Panc1 (cell line): ENCODE measurements around the gene RAD1. TPM values are rescaled to one million over a fixed set of nuclear protein-coding genes. Genes with fewer than 3 reads are reported as not detected.

ENCODE experiments used
- ATAC-seq: fragments of 200-7000 bp; cut with Tn5 transposase; 2 replicates; pipeline ENCODE4 v1.9.1; 2020; ENCODE audit warnings: mild to moderate bottlenecking, moderate library complexity
- BruUV-seq: library from RNA; stranded (reverse); fragments of 400-500 nt; replicated peaks from 2 replicates; lab custom pipeline; 2021; lab: Mats Ljungman, UMichigan
- CTCF ChIA-PET: fragments of 300-600 bp; sonication (Branson Sonifier 250); formaldehyde crosslinking; loops from one replicate; lab custom pipeline; 2022; ENCODE audit warnings: antibody characterized with exemption; lab: Charles Lee
- POLR2A ChIA-PET: fragments of 300-600 bp; sonication (Branson Sonifier 250); formaldehyde crosslinking; loops from one replicate; lab custom pipeline; 2022; ENCODE audit warnings: antibody characterized with exemption; lab: Charles Lee
- DNase-seq: peaks from one replicate; pipeline ENCODE4 v3.0.0-alpha.2; 2010; ENCODE audit warnings: low read depth, low spot score
- H3K27ac ChIP-seq: 2 replicates; pipeline ENCODE4 v1.5.1; 2011; ENCODE audit warnings: mild to moderate bottlenecking, low read length, inconsistent platforms
- H3K27me3 ChIP-seq: fragments of 200-500 bp; sonication (Bioruptor generic); 2 replicates; pipeline ENCODE4 v1.6.0; 2014; ENCODE audit warnings: low read length, inconsistent platforms; ENCODE audit not compliant: control insufficient read depth, insufficient read depth
- H3K36me3 ChIP-seq: fragments of 200-500 bp; sonication (Bioruptor generic); 2 replicates; pipeline ENCODE4 v1.5.1; 2014; ENCODE audit warnings: inconsistent platforms, mild to moderate bottlenecking, low read length, moderate library complexity; ENCODE audit not compliant: control insufficient read depth, insufficient read depth
- H3K4me1 ChIP-seq: 2 replicates; pipeline ENCODE4 v1.5.1; 2011; ENCODE audit warnings: inconsistent platforms, mild to moderate bottlenecking, low read length, moderate library complexity; ENCODE audit not compliant: control insufficient read depth, insufficient read depth
- H3K4me3 ChIP-seq, 2 experiments: 2 replicates each; pipeline ENCODE4 v1.5.1; 2011 to 2012; ENCODE audit warnings: low read depth in 2 of 2, low read length in 2 of 2, mild to moderate bottlenecking in 2 of 2, inconsistent platforms in 1 of 2, moderate library complexity in 1 of 2
- H3K9me3 ChIP-seq: fragments of 200-500 bp; sonication (Bioruptor generic); 2 replicates; pipeline ENCODE4 v1.5.1; 2014; ENCODE audit warnings: low read depth, mild to moderate bottlenecking, inconsistent platforms, low read length, moderate library complexity; ENCODE audit not compliant: control insufficient read depth, insufficient read depth
- CTCF ChIP-seq: fragments of 450-650 bp; IDR thresholded peaks from 2 replicates; pipeline ENCODE4 v1.5.1; 2017; ENCODE audit warnings: mild to moderate bottlenecking
- POLR2AphosphoS5 ChIP-seq: IDR thresholded peaks from 2 replicates; pipeline ENCODE4 v1.6.1; 2012; ENCODE audit warnings: mild to moderate bottlenecking, low read depth, low read length, moderate library complexity
- SIN3A ChIP-seq: IDR thresholded peaks from 2 replicates; pipeline ENCODE4 v1.6.1; 2012; ENCODE audit warnings: low read depth, mild to moderate bottlenecking, low read length, moderate library complexity, borderline replicate concordance; ENCODE audit not compliant: insufficient read depth
- in situ Hi-C: cut with HindIII; loops from 2 replicates; pipeline ENCODE4 v1.10.0; 2016; ENCODE audit warnings: low sequenced_read_pairs, low pct_unique_long_range_greater_than_20kb
- intact Hi-C: fragments of 100-400 bp; cut with micrococcal nuclease; formaldehyde crosslinking; loops from one replicate; pipeline ENCODE4 v1.10.0; 2022; ENCODE audit not compliant: unreplicated experiment
- total RNA-seq: library from RNA; stranded (reverse); gene quantifications from one replicate; pipeline ENCODE4 v1.2.1, GENCODE V29; 2021; ENCODE audit not compliant: unreplicated experiment
- TF ChIP-seq, protein P1 (sequence below), 2 experiments: IDR thresholded peaks; 2 replicates each; pipeline ENCODE4 v1.6.1; 2011 to 2012; ENCODE audit warnings: low read depth in 2 of 2, control low read depth in 1 of 2, low read length in 1 of 2, mild to moderate bottlenecking in 1 of 2, moderate library complexity in 1 of 2; ENCODE audit not compliant: insufficient read depth in 1 of 2

RAD1 gene
- total RNA-seq, 1 experiment from 2014 or later: 31.8 TPM

- BruUV-seq: no TSS peak
- no peaks in the 10 kb centered on the region for H3K27me3 ChIP-seq
- POLR2A ChIA-PET: interaction anchor here (2.5 kb wide), 1 partner anchor 15 kb away, joined by 17 read pairs; the partner anchor contains the start of genes BRIX1 and RAD1
- CTCF ChIA-PET: no interaction called here
- peak overlapping the region; percentile 97 for H3K27ac ChIP-seq
- H3K4me3 ChIP-seq: peak overlapping the region; percentile 86 to 96
- intact Hi-C loops (no loop called here), in situ Hi-C loops (no loop called here)
- H3K9me3 ChIP-seq: no peaks in the 10 kb centered on the region
- no peak for ATAC-seq
- H3K4me1 ChIP-seq: peaks cover 16% of the 10 kb centered on the region
- peaks cover 19% of the 10 kb centered on the region for H3K36me3 ChIP-seq
- TF ChIP-seq POLR2AphosphoS5 (no peak), CTCF (no peak)
- TF ChIP-seq, protein P1, sequence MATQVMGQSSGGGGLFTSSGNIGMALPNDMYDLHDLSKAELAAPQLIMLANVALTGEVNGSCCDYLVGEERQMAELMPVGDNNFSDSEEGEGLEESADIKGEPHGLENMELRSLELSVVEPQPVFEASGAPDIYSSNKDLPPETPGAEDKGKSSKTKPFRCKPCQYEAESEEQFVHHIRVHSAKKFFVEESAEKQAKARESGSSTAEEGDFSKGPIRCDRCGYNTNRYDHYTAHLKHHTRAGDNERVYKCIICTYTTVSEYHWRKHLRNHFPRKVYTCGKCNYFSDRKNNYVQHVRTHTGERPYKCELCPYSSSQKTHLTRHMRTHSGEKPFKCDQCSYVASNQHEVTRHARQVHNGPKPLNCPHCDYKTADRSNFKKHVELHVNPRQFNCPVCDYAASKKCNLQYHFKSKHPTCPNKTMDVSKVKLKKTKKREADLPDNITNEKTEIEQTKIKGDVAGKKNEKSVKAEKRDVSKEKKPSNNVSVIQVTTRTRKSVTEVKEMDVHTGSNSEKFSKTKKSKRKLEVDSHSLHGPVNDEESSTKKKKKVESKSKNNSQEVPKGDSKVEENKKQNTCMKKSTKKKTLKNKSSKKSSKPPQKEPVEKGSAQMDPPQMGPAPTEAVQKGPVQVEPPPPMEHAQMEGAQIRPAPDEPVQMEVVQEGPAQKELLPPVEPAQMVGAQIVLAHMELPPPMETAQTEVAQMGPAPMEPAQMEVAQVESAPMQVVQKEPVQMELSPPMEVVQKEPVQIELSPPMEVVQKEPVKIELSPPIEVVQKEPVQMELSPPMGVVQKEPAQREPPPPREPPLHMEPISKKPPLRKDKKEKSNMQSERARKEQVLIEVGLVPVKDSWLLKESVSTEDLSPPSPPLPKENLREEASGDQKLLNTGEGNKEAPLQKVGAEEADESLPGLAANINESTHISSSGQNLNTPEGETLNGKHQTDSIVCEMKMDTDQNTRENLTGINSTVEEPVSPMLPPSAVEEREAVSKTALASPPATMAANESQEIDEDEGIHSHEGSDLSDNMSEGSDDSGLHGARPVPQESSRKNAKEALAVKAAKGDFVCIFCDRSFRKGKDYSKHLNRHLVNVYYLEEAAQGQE (IDR thresholded peaks at IDR 0.05; ENCODE audit: insufficient read depth in 1 of 2, low read depth in 2 of 2, low read length in 1 of 2): no peak
- DNase-seq: no peak
Measured at GRCh38 chr5:34930462-34930844, 15.1 kb upstream of the RAD1 start.

- ChIA-PET POLR2A (interaction anchor here (0.6 to 2.5 kb wide), 6 partner anchors 10 to 1968 kb away, joined by 3 to 17 read pairs (median 8); partner anchors contain the start of genes BRIX1 and RAD1), CTCF (interaction anchor here (1.0 kb wide), 1 partner anchor 15 kb away, joined by 5 read pairs; no protein-coding TSS in a partner anchor)
- peak overlapping the region; percentile 86 to 96 for H3K4me3 ChIP-seq
- H3K4me1 ChIP-seq: peaks cover 17% of the 10 kb centered on the region
- ATAC-seq (peak; percentile 90), DNase-seq (no peak)
- in situ Hi-C loops: no loop called here
- H3K36me3 ChIP-seq: peaks cover 24% of the 10 kb centered on the region
- TF ChIP-seq, protein P1 (IDR thresholded peaks at IDR 0.05; ENCODE audit: insufficient read depth in 1 of 2, low read depth in 2 of 2, low read length in 1 of 2): no peak
- TF ChIP-seq SIN3A: 0 out of 2 replicates have a peak, but pooled peaks have one; percentile 20
- intact Hi-C loops: no loop called here
- BruUV-seq: no TSS peak
- H3K27ac ChIP-seq: peak overlapping the region; percentile 97
- no peaks in the 10 kb centered on the region for H3K9me3 ChIP-seq
- H3K27me3 ChIP-seq: no peaks in the 10 kb centered on the region
Measured at GRCh38 chr5:34929720-34930461, 14.6 kb upstream of the RAD1 start.
